HG03025 (cell line): ENCODE measurements around the gene COL5A3.

Experiments used
- ATAC-seq: cut with Tn5 transposase; IDR thresholded peaks from one replicate; pipeline ENCODE4 v1.9.1; 2021; ENCODE audit warnings: mild to moderate bottlenecking, moderate library complexity; ENCODE audit not compliant: unreplicated experiment, low FRiP score

COL5A3 gene

GRCh38 chr19:9911524-9912185 is 98.6 kb downstream of the COL5A3 start:
- ATAC-seq, result no peak

- ATAC-seq, result no peak
These were observed 99.7 kb downstream of the COL5A3 start for GRCh38 chr19:9910625-9911024.
